ENCODE measurements around the gene MCEMP1. TPM values are rescaled to one million over a fixed set of nuclear protein-coding genes. Genes with fewer than 3 reads are reported as not detected.
A peak's percentile ranks its signal among the peaks of the same experiment; 100 is the strongest.

The MCEMP1 gene
- total and polyA plus RNA-seq, 12 donors = 0.26 to 1.9 (median 0.53) TPM; not detected in 2

- no peaks in the 10 kb centered on the region for H3K36me3 ChIP-seq (replicated peaks in 1 of 2)
- TF ChIP-seq POLR2A (IDR thresholded peaks at IDR 0.05) (no peak), CTCF (IDR thresholded peaks at IDR 0.05) (no peak)
- intact Hi-C loops (cut with DNase I) = no loop called here
- no peak for DNase-seq
- no peak within 1 kb of the TSS for H3K4me3 ChIP-seq
- no peaks in the 10 kb centered on the region for H3K27me3 ChIP-seq
- H3K27ac ChIP-seq = no peak within 1 kb of the TSS
- peaks cover 16 to 18% of the 10 kb centered on the region in 2 donors for H3K4me1 ChIP-seq (replicated peaks in 1 of 2)
- no peaks in the 10 kb centered on the region for H3K9me3 ChIP-seq (replicated peaks in 1 of 3)
- WGBS, 4 donors = 35 to 78% (median 70%) methylated on average over 1 to 2 of the region's 2 CpGs; no CpG with 5 or more reads in 1 of the 4 donors
Measured at GRCh38 chr19:7633698-7634097, 43.2 kb upstream of the MCEMP1 start, which contains the start of gene PCP2. PCP2 (minus strand) TSS chr19:7633719; CDS start chr19:7633457, 262 bp downstream.

- no peak for TF ChIP-seq POLR2A (IDR thresholded peaks at IDR 0.05)
- no peak for TF ChIP-seq CTCF (IDR thresholded peaks at IDR 0.05)
- H3K27me3 ChIP-seq = no peaks in the 10 kb centered on the region
- intact Hi-C loops (cut with DNase I) = no loop called here
Measured at GRCh38 chr19:7635670-7636069, 41.2 kb upstream of the MCEMP1 start.

GRCh38 chr19:7636317-7636690, 40.6 kb upstream of the MCEMP1 start:
- intact Hi-C loops (cut with DNase I) = no loop called here
- no peaks in the 10 kb centered on the region for H3K36me3 ChIP-seq (replicated peaks in 1 of 2)
- TF ChIP-seq CTCF (IDR thresholded peaks at IDR 0.05) (no peak), POLR2A (IDR thresholded peaks at IDR 0.05) (no peak)
- no peaks in the 10 kb centered on the region for H3K27me3 ChIP-seq
- no peak overlapping the region for H3K4me3 ChIP-seq
- no peak overlapping the region for H3K27ac ChIP-seq
- no peaks in the 10 kb centered on the region for H3K9me3 ChIP-seq (replicated peaks in 1 of 3)
- WGBS, 4 donors = 44 to 61% (median 58%) methylated on average over 10 to 16 of the region's 16 CpGs
- H3K4me1 ChIP-seq (replicated peaks in 1 of 2) = peaks cover 3% of the 10 kb centered on the region in 2 donors
- no peak for DNase-seq

More at GRCh38 chr19:7635670-7636069, 41.2 kb upstream of the MCEMP1 start:
- no peaks in the 10 kb centered on the region for H3K36me3 ChIP-seq (replicated peaks in 1 of 2)
- no peak for DNase-seq
- no peak overlapping the region for H3K4me3 ChIP-seq
- WGBS, 4 donors = 28 to 40% (median 35%) methylated on average over 6 of the region's 6 CpGs
- H3K4me1 ChIP-seq (replicated peaks in 1 of 2) = peaks cover 7 to 8% of the 10 kb centered on the region in 2 donors
- no peaks in the 10 kb centered on the region for H3K9me3 ChIP-seq (replicated peaks in 1 of 3)
- H3K27ac ChIP-seq = no peak overlapping the region

GRCh38 chr19:7636691-7637373, 40.1 kb upstream of the MCEMP1 start, which contains the start of gene STXBP2:
STXBP2 (plus strand) TSS chr19:7637110; CDS start chr19:7637150, 40 bp downstream.
- peak within 1 kb of the TSS in 4 of 5 donors; percentile 47 to 90 (median 64) for H3K27ac ChIP-seq
- peak within 1 kb of the TSS in 2 of 4 donors; percentile 22 to 70 for H3K4me3 ChIP-seq
- peaks cover 3% of the 10 kb centered on the region in 2 donors for H3K4me1 ChIP-seq (replicated peaks in 1 of 2)
- DNase-seq = peak in 6 of 7 donors; percentile 44 to 76 (median 64)
- no peaks in the 10 kb centered on the region for H3K27me3 ChIP-seq
- 6 to 30% (median 7%) methylated on average over 9 to 61 of the region's 61 CpGs; no CpG with 5 or more reads in 1 of the 4 donors for WGBS, 4 donors
- H3K36me3 ChIP-seq (replicated peaks in 1 of 2) = no peaks in the 10 kb centered on the region
- intact Hi-C loops (cut with DNase I) = no loop called here
- no peak for TF ChIP-seq POLR2A (IDR thresholded peaks at IDR 0.05)
- TF ChIP-seq CTCF (IDR thresholded peaks at IDR 0.05) = no peak
- no peaks in the 10 kb centered on the region for H3K9me3 ChIP-seq (replicated peaks in 1 of 3)

All from adrenal gland (tissue), 12 donors.